Measurements from ENCODE around the gene S100B.

S100B gene

DNA sequence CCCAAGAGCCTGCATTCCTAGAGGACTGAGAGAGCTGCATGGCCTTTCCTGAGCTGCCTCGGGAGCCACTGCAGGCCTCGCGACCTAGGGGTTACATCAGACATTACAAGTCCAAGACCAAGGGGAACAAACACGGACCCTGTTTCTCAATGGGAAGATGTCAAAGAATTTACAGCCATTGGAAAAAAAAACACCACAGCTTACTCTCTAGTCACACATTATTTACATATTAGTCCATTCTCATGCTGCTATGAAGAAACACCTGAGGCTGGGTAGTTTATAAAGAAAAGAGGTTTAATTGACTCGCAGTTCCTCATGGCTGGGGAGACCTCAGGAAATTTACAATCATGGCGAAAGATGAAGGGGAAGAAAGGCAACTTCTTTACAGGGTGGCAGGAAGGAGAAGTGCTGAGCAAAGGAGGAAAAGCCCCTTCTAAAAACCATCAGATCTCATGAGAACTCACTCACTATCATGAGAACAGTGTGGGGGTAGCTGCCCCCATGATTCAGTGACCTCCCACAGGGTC is 22.2 kb upstream of the S100B start:
- DNase-seq, result peak; percentile 46

DNA sequence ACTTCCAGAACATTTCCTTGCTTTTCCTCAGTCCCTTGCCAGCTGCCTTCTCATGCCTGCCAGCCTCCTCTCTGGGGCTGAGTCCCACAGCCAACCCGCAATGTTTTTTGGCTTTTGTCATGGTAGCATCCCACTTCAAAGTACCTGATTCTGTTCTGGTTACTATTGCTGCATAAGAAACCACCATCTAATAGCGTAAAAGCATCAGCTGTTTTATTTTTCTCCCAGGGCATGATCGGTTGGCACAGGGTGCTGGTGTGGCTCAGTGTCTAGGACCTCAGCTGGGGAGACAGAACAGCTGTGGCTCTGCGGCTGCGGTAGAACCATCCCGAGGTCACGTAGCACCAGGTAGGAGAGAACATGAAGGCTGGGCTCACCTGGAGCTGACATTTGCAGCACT is 21.7 kb upstream of the S100B start:
- no peak for DNase-seq

DNA sequence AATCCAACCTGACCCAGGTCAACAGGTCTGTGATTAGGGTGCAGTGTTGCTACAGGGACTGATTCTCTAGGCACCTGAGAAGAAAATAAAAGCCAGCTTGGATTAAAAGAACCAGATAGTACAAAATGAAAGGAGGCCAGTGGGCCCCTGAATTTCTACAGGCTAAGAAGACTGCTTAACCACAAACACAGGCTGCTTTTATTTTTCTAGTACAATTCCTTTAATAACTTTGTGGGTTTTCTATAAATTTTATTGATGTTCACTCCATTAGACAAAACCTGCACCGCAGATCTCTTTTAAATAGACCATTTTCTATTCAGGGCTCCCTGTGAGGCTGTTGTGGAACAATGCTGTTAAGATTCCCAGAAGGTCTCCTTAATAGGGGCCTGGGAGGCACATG is 20.9 kb upstream of the S100B start:
- no peak for DNase-seq

DNA sequence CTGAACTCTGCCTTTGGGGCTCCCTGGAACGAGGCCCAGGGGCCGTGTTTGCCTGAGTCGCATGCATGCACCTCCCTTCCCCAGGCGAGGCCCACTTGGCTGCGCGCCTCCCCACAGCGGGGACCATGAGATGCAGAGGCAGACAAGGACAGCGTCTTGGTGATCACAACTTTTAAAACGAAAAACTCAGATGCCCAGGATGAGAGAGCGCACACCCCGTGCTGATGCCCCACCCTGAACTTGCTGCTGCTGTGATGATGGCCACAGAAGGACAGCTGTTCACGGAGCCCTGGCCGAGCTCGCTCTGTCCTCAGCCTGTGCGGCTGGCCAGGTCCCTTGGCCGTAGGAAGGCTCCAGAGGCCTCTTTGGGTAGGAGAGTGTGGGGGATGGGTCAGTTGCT is 19.2 kb upstream of the S100B start:
- no peak for DNase-seq

DNA sequence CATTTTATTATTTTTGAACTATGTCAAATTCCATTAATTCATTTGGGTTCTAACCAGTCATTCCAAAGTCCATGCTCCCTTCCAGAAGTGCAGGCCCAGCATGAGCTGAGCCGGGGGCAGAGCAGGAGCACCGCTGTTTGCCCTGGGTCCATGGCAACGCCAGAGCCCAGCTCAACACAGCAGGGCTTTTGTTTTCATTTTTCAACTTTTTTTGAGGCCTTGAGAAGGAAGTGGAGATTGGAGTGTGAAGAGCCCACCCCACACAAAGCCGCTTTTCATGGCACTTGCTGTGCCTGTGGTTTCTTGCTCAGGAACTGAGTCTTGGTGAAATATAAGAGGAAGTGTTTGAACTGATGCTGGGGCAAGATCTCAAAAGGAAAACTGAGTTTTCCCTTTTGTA is 17.3 kb upstream of the S100B start:
- DNase-seq, result peak; percentile 96

DNA sequence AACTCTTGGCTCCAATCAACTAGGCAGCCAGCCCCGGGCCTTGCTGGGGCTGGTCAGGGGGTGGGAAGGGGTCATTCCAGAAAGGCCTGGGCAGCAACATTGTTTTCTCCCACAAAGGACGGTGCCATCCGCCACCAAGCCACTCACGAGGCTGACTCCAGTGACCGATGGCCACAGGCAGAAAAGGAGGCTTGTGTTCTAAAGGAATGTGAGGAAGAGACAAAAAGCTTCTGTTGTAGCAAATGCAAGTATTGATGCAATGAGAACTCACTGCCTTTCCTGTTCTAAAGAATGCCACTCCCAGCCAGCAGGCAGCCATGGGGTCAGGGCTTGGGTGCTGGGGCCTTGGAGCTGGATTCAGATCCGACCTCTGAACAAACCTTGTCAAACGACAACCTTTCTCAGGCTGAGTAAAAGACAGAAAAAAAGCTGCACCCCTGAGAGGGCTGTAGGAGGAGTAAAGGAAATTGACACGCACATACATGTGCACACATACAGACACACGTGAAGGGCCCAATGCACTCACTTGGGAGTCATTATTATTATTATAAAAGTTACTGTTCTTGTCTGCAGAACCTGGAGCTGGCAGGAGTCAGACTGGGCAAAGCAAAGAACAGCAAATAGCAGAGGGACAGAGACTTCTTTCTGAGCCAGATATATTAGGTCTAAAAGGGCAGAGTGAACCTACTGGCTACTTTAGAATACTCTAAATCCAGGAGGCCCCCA is 16.7 kb upstream of the S100B start:
- DNase-seq, result peak; percentile 35

- DNase-seq, result no peak
These were observed 16.0 kb upstream of the S100B start for GRCh38 chr21:46620846-46621245.

- no peak for DNase-seq
These were observed 15.0 kb upstream of the S100B start for GRCh38 chr21:46619846-46620245.

GRCh38 chr21:46618738-46619379 is 14.0 kb upstream of the S100B start:
- peak; percentile 16 for DNase-seq

GRCh38 chr21:46617267-46618051 is 12.6 kb upstream of the S100B start:
- no peak for DNase-seq

DNA sequence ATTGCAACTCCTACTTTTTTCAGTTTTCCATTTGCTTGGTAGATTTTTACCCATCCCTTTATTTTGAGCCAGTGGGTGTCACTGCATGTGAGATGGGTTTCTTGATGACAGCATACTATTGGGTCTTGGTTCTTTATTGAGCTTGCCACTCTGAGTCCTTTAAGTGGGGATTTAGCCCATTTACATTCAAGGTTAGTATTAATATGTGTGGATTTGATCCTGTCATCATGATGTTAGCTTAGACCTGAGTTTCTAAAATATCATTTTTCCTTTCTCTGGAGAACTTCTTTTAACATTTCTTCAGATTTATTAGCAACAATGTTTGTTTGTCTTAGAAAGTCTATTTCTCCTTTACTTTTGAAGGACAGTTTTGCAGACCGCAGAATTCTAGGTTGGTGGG is 11.8 kb upstream of the S100B start:
- DNase-seq, result no peak

GRCh38 chr21:46616050-46616449 is 11.2 kb upstream of the S100B start:
- no peak for DNase-seq

GRCh38 chr21:46613391-46613790 is 8.5 kb upstream of the S100B start:
- DNase-seq, result no peak

DNA sequence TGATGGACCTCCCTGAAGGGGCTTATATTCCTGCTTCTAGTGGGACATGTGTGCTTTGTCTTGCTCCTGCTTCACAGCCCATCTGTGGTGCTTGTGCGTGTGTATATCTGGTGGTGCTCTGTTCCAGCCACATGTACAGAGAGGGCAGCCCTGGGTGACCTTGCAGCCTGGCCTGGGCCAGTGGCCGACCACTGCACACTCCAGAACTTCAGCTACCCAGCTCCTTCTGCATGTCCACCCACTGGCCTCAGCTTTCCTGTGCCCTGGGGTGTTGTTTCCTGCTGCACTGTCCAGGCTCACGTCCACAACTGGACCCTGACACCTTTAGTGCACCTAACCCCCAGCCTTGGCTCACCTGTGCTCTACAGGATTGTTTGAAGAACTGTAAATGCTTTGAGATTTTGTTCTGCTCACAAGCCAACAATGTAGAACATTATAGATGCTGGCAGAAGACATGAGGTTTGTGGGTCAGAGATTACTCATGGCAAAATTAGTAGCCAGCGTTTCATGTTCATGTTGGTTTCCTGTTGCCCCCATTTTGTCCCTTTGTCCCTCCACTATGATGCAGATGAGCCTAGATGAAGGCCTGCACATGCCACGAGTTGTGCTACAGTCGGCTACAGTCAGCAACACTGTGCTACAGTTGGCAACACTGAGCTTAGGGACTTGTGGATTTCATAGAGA is 5.3 kb upstream of the S100B start:
- DNase-seq, result no peak

- no peak for DNase-seq
These were observed 3.8 kb upstream of the S100B start for GRCh38 chr21:46608672-46609111.

- DNase-seq, result no peak
These were observed 2.8 kb upstream of the S100B start for GRCh38 chr21:46607636-46608035.

GRCh38 chr21:46606427-46606813 is 1.5 kb upstream of the S100B start:
- no peak for DNase-seq

DNA sequence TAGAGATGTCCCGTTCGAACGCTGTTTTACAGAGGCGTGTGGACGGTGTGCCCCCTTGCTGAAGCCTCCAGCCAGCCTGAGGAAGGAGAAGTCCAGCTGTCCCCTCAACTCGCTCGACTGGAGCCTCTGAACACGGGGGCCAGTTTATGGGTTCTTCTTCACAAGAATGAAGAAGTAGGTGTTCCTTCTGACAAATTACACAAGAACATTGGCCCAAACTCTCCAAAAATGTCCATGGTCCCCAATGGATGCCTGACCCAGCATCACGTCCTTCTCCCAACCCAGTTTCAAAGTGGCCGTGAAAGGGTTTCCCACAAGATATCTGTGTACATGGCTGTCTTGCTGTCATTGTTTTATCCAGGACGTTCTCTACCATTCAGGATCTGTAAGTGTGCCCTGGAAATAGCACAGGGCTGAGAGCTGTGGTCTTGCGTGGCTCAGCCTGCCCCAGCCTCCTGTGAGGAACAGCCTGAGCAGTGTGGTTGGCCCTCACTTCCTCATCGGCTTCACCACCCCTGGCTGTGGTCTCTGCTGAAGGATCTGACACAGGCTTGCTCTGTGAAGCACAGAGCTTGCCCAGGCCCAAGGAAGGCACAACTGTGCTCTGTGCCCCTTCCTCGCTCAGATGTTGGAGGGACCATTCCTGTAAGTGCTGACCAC is 1.0 kb upstream of the S100B start:
- DNase-seq, result peak; percentile 87

DNA sequence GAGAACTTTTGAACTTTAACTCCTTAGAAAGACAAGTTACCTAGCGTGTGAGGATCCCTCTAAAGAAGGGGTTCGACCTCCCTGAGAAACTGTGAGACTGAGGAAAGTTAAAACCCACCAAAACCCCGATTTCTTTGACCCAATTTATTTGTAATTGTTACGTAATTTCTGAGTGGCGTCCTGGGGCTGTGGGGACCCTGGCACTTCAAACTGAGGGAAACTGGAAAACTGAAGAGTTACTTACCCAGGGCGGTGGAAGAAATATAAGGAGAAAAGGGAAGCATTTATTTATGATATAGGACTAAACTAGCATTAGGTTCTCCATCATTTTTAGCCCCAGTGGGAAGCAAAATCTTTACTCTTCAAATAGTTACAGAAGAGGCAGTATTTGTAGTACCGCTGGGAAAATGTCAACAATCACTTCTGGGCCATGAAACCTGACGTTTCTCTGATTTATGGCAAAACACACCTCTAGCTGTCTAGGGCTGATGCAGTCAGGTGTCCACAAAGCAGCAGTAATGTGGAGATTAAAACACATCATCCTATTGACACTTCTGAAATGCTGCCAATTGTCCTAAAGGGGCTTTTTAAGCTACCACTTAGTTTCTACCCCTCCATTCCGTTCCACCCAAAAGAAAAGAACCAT is 430 bp downstream of the S100B start:
- DNase-seq, result no peak

DNA sequence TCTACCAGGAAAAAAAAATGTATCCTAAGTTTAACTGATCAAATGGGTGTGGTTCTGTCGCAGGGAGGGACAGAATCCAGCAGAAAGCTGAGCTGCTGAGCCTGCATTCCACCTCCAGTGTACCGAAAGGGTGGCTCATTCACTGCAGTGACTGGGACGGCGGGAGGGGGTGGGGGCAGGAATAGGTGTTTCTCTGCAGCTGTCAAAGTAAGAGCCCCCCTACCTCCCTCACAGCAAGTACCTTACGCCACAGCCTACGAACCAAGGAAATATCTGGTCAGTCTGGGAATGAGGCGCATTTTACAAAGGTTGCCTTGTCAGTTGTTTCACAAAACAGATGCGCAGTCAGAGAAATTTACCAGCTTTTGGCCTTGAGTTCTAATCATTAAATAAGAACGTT is 1.7 kb downstream of the S100B start:
- no peak for DNase-seq

DNA sequence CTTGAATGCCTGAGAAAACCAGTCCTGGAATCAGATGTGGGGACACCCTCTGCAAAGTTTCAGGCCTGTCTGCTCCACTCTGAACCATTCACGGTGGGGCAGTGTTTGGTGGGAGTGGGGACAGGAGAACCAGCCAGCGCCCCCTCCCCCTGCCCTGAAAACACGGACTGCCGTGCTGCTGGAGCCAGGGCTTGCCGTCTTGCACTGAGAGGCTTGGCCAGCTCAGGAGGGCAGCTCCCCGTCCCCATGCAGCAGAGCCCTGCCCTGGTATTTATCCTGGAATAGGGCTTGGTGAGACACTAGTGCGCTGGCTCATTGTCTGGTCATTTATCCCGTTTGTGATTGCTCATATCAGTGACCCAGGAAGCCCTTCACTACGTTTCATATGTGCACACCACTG is 3.9 kb downstream of the S100B start:
- DNase-seq, result no peak

GRCh38 chr21:46600305-46600704 is 4.6 kb downstream of the S100B start:
- DNase-seq, result no peak

Data from GF-D8 (cell line).